Activated CD8-positive, alpha-beta memory T cell treated with anti-CD3 and anti-CD28 coated beads, Interleukin-2, amount 10 ng/mL, durations not matched to agents 7 days and 5 days (primary cell): ENCODE measurements around the gene EXOG. TPM values are rescaled to one million over a fixed set of nuclear protein-coding genes. Genes with fewer than 3 reads are reported as not detected.

Experiments used
- ATAC-seq: fragments of 150-1000 bp; cut with Tn5 transposase; one replicate; pipeline ENCODE4 v1.10.0; 2021; ENCODE audit warnings: moderate library complexity
- CTCF ChIA-PET: fragments of 350-600 bp; sonication (Branson Sonifier 250); formaldehyde crosslinking; loops from one replicate; lab custom pipeline; 2021; ENCODE audit warnings: antibody characterized with exemption; lab: Charles Lee
- DNase-seq: peaks from one replicate; pipeline ENCODE4 v3.0.0-alpha.2; 2020
- H3K27ac Mint-ChIP-seq: one replicate; pipeline ENCODE4 v1.8.0; 2021; ENCODE audit warnings: mild to moderate bottlenecking, mixed read lengths
- H3K27me3 Mint-ChIP-seq: one replicate; pipeline ENCODE4 v1.8.0; 2021; ENCODE audit warnings: mixed read lengths
- H3K36me3 Mint-ChIP-seq: one replicate; pipeline ENCODE4 v1.8.0; 2021; ENCODE audit warnings: mild to moderate bottlenecking, mixed read lengths
- H3K4me1 Mint-ChIP-seq: one replicate; pipeline ENCODE4 v1.8.0; 2021; ENCODE audit warnings: mixed read lengths
- H3K4me3 Mint-ChIP-seq: one replicate; pipeline ENCODE4 v1.8.0; 2021; ENCODE audit warnings: mild to moderate bottlenecking, moderate library complexity, mixed read lengths
- H3K9me3 Mint-ChIP-seq: one replicate; pipeline ENCODE4 v1.8.0; 2022; ENCODE audit warnings: low read depth, mixed read lengths
- total RNA-seq, 2 experiments: library from RNA; stranded (reverse); gene quantifications; one replicate each; pipeline ENCODE4 v1.2.3, GENCODE V29; 2021

Gene EXOG
- total RNA-seq, 2 experiments from 2014 or later = 19.7 to 23.8 TPM

DNA sequence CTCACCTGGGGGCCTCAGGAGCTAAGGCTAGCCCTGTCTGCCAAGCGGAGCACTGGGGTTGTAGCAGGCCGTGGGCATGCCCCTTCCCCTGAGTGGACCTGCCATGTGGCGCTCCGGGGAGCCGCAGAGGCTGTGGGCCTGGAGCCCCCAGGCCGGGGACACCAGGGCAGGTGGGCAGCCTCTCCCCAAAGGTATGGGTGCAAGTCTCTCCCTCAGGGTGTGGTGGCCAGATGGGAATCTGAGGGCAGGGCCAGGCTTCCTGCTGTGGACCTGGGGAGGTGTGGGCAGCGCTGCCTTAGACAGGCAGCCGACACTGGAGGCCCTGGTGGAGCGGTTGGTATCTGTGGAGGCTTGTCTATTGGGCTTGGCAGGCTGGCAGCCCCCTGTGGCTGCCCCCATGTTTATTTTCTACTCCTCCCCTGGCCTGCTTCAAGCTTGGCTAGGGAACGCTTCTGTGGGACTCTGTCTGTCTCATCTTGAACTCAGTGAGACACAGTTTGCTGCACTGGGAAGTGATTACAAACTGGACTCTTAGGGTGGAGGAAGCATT lies 36.6 kb upstream of the EXOG start:
- no peak overlapping the region for H3K27ac Mint-ChIP-seq
- CTCF ChIA-PET = no interaction called here
- peaks cover 10% of the 10 kb centered on the region for H3K4me1 Mint-ChIP-seq
- DNase-seq (peak; percentile 15), ATAC-seq (no peak)
- no peaks in the 10 kb centered on the region for H3K36me3 Mint-ChIP-seq
- H3K4me3 Mint-ChIP-seq = no peak overlapping the region
- peaks cover under 1% of the 10 kb centered on the region for H3K27me3 Mint-ChIP-seq
- H3K9me3 Mint-ChIP-seq = no peaks in the 10 kb centered on the region

DNA sequence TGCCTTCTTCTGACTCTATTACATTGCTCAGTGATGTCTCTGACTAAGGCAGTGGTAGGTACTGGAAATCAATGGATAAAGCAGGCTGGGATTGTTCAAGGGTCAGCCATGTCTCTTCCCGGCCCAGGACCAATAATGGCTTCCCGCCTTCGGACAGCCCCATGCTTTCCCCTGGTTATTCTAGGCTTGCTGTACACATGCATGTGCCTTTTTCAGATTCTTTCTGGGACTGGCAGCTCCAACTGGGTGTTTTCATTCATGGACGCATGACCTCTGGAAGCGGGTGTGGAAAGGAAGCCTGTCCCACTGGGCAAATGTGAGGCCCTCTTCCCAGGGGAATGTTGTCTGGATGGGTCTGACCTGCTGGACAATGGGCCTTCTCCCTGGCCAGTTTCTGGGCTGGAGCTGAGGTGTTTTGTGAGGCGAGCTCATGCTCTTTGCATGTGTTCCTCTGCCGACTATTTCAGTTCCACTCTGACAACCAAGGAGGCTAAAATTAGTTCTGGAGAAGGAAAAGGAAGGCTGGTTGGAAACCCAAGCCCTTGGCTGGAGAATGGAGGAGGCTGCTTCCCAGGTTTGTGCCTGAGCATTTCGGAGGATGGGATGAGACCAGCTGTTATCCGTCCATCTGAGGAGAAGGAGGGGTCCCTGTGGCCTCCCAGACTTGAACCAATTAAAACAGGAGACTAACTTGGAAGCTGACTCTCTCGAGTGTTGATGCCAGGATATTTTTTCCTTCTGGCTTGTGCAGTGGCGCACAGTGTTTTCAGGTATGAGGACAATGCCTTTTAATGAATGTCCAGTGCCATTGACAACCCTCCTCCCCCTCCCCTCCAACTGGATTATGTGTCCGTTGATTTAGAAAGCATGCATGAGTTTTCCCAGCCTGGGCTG lies 35.5 kb upstream of the EXOG start:
- Mint-ChIP-seq H3K4me3 (no peak overlapping the region), H3K27ac (no peak overlapping the region), H3K27me3 (no peaks in the 10 kb centered on the region), H3K4me1 (peaks cover 6% of the 10 kb centered on the region), H3K36me3 (peaks cover 2% of the 10 kb centered on the region), H3K9me3 (peaks cover 3% of the 10 kb centered on the region)
- ATAC-seq = no peak
- peak; percentile 18 for DNase-seq
- CTCF ChIA-PET = no interaction called here

GRCh38 chr3:38465588-38466154 lies 30.5 kb upstream of the EXOG start:
- H3K36me3 Mint-ChIP-seq = peaks cover 15% of the 10 kb centered on the region
- peaks cover 18% of the 10 kb centered on the region for H3K9me3 Mint-ChIP-seq
- no peaks in the 10 kb centered on the region for H3K4me1 Mint-ChIP-seq
- H3K4me3 Mint-ChIP-seq = no peak overlapping the region
- no peaks in the 10 kb centered on the region for H3K27me3 Mint-ChIP-seq
- CTCF ChIA-PET = interaction anchor here (1.1 to 1.2 kb wide), 2 partner anchors 9 to 14 kb away, joined by 3 read pairs; no protein-coding TSS in a partner anchor
- no peak for DNase-seq
- H3K27ac Mint-ChIP-seq = no peak overlapping the region
- ATAC-seq = no peak

- H3K9me3 Mint-ChIP-seq = peaks cover 20% of the 10 kb centered on the region
- no peaks in the 10 kb centered on the region for H3K27me3 Mint-ChIP-seq
- no peak overlapping the region for H3K4me3 Mint-ChIP-seq
- CTCF ChIA-PET = interaction anchor here (1.0 to 2.2 kb wide), 4 partner anchors 13 to 495 kb away, joined by 3 to 8 read pairs (median 3); partner anchors contain the start of gene XYLB
- DNase-seq (no peak), ATAC-seq (no peak)
- no peaks in the 10 kb centered on the region for H3K4me1 Mint-ChIP-seq
- H3K27ac Mint-ChIP-seq = no peak overlapping the region
- H3K36me3 Mint-ChIP-seq = peaks cover 15% of the 10 kb centered on the region
These were observed 27.4 kb upstream of the EXOG start for GRCh38 chr3:38468765-38469164.

GRCh38 chr3:38469852-38470251 lies 26.3 kb upstream of the EXOG start:
- no peaks in the 10 kb centered on the region for H3K4me1 Mint-ChIP-seq
- no peaks in the 10 kb centered on the region for H3K27me3 Mint-ChIP-seq
- H3K36me3 Mint-ChIP-seq = peaks cover 15% of the 10 kb centered on the region
- DNase-seq (no peak), ATAC-seq (no peak)
- no peak overlapping the region for H3K27ac Mint-ChIP-seq
- peaks cover 20% of the 10 kb centered on the region for H3K9me3 Mint-ChIP-seq
- CTCF ChIA-PET = interaction anchor here (1.2 to 2.2 kb wide), 2 partner anchors 14 to 123 kb away, joined by 3 to 8 read pairs; partner anchors contain the start of gene XYLB
- no peak overlapping the region for H3K4me3 Mint-ChIP-seq

DNA sequence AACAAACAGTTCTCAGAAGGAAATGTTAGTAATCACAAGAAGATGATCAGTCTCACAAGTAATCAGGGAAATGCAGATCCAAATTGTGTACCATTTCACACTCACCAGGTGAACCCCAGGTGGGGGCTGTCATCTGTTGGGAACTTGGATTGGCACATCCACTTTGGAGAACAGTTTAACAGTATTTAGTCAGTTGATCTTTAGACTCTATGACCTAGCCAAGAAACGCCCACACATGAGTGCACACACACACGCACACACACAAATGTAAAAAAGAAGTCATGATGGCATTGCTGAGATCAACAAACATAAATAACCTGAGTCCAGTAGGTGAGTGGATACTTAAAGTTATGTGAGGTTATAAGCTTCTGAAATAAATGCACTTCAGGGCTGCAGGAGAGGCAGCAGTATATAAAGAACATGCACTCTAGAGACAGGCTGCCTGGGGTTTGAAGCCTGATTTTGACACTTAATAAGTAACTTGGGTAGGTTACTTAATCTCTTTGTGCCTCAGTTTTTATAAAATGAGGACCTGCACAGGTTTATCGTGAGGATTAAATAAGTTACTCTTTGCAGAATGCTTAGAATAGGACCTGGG lies 24.8 kb upstream of the EXOG start:
- Mint-ChIP-seq H3K27ac (no peak overlapping the region), H3K4me3 (no peak overlapping the region), H3K36me3 (peaks cover 11% of the 10 kb centered on the region), H3K9me3 (peaks cover 12% of the 10 kb centered on the region), H3K27me3 (no peaks in the 10 kb centered on the region), H3K4me1 (no peaks in the 10 kb centered on the region)
- CTCF ChIA-PET = interaction anchor here (2.2 kb wide), 1 partner anchor 125 kb away, joined by 8 read pairs; the partner anchor contains the start of gene XYLB
- ATAC-seq (no peak), DNase-seq (no peak)

- DNase-seq = no peak
- H3K4me3 Mint-ChIP-seq = no peak overlapping the region
- H3K27me3 Mint-ChIP-seq = no peaks in the 10 kb centered on the region
- H3K4me1 Mint-ChIP-seq = no peaks in the 10 kb centered on the region
- peaks cover 11% of the 10 kb centered on the region for H3K36me3 Mint-ChIP-seq
- ATAC-seq = no peak
- no peak overlapping the region for H3K27ac Mint-ChIP-seq
- CTCF ChIA-PET = no interaction called here
- H3K9me3 Mint-ChIP-seq = peaks cover 12% of the 10 kb centered on the region
These were observed 23.8 kb upstream of the EXOG start for GRCh38 chr3:38472342-38472741.

DNA sequence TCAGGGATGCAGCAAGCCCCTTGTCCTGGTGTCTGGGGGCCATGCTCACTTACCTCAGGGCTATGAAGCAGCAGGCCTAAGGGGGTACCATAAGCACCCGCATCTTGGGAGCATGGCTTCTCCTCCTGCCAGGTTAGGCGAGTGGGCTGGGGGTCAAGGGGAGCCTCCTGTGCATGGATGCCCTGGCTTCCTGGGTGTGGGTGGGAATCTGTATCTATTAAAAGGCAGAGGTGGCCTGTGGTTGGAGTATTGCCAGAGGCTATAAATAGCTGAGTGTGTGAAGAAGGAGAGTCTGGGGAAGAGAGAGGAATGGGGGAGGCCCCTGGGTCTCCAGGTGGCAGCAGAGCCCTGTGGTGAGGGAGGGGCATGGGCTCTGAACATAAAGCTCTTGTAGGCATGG lies 22.9 kb upstream of the EXOG start:
- CTCF ChIA-PET = interaction anchor here (1.2 kb wide), 1 partner anchor 127 kb away, joined by 7 read pairs; the partner anchor contains the start of gene XYLB
- H3K9me3 Mint-ChIP-seq = peaks cover 12% of the 10 kb centered on the region
- H3K27ac Mint-ChIP-seq = no peak overlapping the region
- H3K4me3 Mint-ChIP-seq = no peak overlapping the region
- ATAC-seq (no peak), DNase-seq (no peak)
- H3K4me1 Mint-ChIP-seq = no peaks in the 10 kb centered on the region
- peaks cover 11% of the 10 kb centered on the region for H3K36me3 Mint-ChIP-seq
- H3K27me3 Mint-ChIP-seq = no peaks in the 10 kb centered on the region

DNA sequence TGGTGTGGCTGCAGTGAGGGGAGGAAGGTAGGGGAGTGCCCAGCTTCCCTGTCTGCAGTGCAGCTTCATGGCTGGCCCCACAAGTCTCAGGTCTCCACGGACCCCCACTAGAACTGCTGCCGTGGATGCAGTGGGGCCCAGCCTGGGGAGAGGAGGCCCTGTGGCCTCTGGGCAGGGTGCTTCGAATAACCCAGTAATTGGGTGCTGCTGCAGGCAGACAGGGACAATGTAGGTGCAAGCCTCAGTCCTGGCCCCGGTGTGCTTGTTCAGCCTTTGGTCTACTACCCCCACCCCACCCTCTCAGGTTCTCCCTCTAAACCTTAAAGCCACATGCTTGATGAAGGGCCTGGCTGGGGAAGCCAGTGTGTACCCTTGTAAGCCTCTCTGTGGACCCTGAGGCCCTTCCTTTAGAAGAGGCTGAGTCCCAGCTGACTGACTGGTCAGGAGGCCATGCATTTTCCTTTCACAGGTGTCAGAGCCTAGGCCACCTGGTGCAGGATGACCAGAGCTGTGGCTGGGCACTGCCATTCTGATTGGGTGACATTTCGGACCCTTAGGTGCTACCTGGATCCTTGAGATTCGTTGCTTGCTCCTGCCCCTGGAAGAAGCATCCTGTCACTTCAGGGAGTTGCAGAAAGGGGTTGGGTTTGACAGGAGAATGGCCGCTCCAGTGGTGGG lies 21.1 kb upstream of the EXOG start:
- DNase-seq = peak; percentile 28
- CTCF ChIA-PET = no interaction called here
- no peak for ATAC-seq
- Mint-ChIP-seq H3K36me3 (peaks cover 5% of the 10 kb centered on the region), H3K4me1 (no peaks in the 10 kb centered on the region), H3K4me3 (no peak overlapping the region), H3K9me3 (peaks cover 5% of the 10 kb centered on the region), H3K27me3 (no peaks in the 10 kb centered on the region), H3K27ac (no peak overlapping the region)

- H3K4me3 Mint-ChIP-seq = no peak overlapping the region
- peaks cover 2% of the 10 kb centered on the region for H3K36me3 Mint-ChIP-seq
- H3K27me3 Mint-ChIP-seq = no peaks in the 10 kb centered on the region
- H3K4me1 Mint-ChIP-seq = no peaks in the 10 kb centered on the region
- no peak for ATAC-seq
- H3K9me3 Mint-ChIP-seq = peaks cover under 1% of the 10 kb centered on the region
- CTCF ChIA-PET = no interaction called here
- no peak overlapping the region for H3K27ac Mint-ChIP-seq
- peak; percentile 30 for DNase-seq
These were observed 20.4 kb upstream of the EXOG start for GRCh38 chr3:38475716-38476115.

GRCh38 chr3:38476157-38476756 lies 19.9 kb upstream of the EXOG start:
- no peaks in the 10 kb centered on the region for H3K9me3 Mint-ChIP-seq
- H3K4me1 Mint-ChIP-seq = no peaks in the 10 kb centered on the region
- no peak overlapping the region for H3K4me3 Mint-ChIP-seq
- no peaks in the 10 kb centered on the region for H3K27me3 Mint-ChIP-seq
- no peak for ATAC-seq
- DNase-seq = peak; percentile 33
- peaks cover 2% of the 10 kb centered on the region for H3K36me3 Mint-ChIP-seq
- CTCF ChIA-PET = no interaction called here
- no peak overlapping the region for H3K27ac Mint-ChIP-seq

DNA sequence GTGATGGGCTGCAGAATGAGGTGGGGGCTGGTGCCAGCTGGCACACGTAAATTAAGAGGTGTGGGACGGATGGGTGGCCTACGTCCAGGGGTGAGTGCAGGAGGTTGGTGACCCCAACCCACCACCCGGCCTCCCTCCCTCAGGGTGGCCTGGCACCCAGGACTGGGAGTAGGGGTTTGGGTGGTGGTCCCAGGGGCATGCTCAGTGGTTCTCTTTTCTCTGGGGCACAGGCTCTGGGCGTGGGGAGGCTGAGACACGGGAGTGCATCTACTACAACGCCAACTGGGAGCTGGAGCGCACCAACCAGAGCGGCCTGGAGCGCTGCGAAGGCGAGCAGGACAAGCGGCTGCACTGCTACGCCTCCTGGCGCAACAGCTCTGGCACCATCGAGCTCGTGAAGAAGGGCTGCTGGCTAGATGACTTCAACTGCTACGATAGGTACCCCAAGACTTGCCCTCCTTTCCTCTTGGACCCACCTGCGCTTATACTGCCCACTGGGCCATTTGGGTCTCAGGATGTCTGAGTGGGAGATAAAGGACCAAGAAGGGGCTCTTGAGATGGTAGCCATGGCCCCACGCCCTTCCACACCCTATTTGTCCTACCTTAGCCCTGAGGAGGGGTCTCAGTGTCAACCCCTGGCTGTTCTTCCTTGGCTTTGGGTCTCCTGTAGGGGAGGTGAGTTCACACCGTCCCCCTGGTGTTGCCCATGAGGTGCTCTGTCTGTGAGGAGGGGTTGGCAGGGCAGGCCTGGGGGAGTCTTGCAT lies 18.9 kb upstream of the EXOG start:
- Mint-ChIP-seq H3K4me3 (no peak overlapping the region), H3K27me3 (no peaks in the 10 kb centered on the region), H3K4me1 (no peaks in the 10 kb centered on the region), H3K36me3 (peaks cover 2% of the 10 kb centered on the region), H3K9me3 (no peaks in the 10 kb centered on the region), H3K27ac (no peak overlapping the region)
- CTCF ChIA-PET = interaction anchor here (0.6 kb wide), 1 partner anchor 130 kb away, joined by 3 read pairs; the partner anchor contains the start of gene XYLB
- ATAC-seq = no peak
- peak; percentile 29 for DNase-seq
